KOPT-K1 (cell line): Measurements from ENCODE around the gene BAAT.
A peak's percentile ranks its signal among the peaks of the same experiment; 100 is the strongest.

Experiments used
- H3K27ac ChIP-seq: fragments of 200-600 bp; sonication (generic); 2 replicates; pipeline ENCODE4 v1.5.1; 2016; ENCODE audit warnings: antibody characterized with exemption, mild to moderate bottlenecking, low read depth, low read length; ENCODE audit not compliant: poor library complexity, severe bottlenecking
- H3K36me3 ChIP-seq: fragments of 200-600 bp; sonication (generic); 2 replicates; pipeline ENCODE4 v1.5.1; 2017; ENCODE audit warnings: antibody characterized with exemption, mild to moderate bottlenecking, low read length, moderate library complexity; ENCODE audit not compliant: insufficient read depth
- H3K9me3 ChIP-seq: fragments of 200-600 bp; sonication (generic); 2 replicates; pipeline ENCODE4 v1.5.1; 2017; ENCODE audit warnings: antibody characterized with exemption, low read length, mild to moderate bottlenecking; ENCODE audit not compliant: insufficient read depth, poor library complexity, severe bottlenecking

BAAT gene

GRCh38 chr9:101409079-101409477, 24.3 kb upstream of the BAAT start:
- Histone ChIP-seq H3K36me3 (peaks cover 59% of the 10 kb centered on the region), H3K9me3 (peaks cover 89% of the 10 kb centered on the region)

GRCh38 chr9:101408374-101409078, 23.7 kb upstream of the BAAT start:
- peaks cover 91% of the 10 kb centered on the region for H3K9me3 ChIP-seq
- no peak overlapping the region for H3K27ac ChIP-seq
- H3K36me3 ChIP-seq, result peaks cover 65% of the 10 kb centered on the region

More at GRCh38 chr9:101409079-101409477, 24.3 kb upstream of the BAAT start:
- H3K27ac ChIP-seq, result no peak overlapping the region

GRCh38 chr9:101403516-101404285, 18.9 kb upstream of the BAAT start:
- Histone ChIP-seq H3K27ac (no peak overlapping the region), H3K9me3 (peaks cover 64% of the 10 kb centered on the region), H3K36me3 (peaks cover 88% of the 10 kb centered on the region)

- Histone ChIP-seq H3K27ac (no peak overlapping the region), H3K36me3 (peaks cover 63% of the 10 kb centered on the region), H3K9me3 (peaks cover 34% of the 10 kb centered on the region)
These were observed 15.3 kb upstream of the BAAT start for GRCh38 chr9:101400120-101400519.

GRCh38 chr9:101399643-101399970, 14.8 kb upstream of the BAAT start:
- Histone ChIP-seq H3K27ac (peak overlapping the region; percentile 63), H3K36me3 (peaks cover 63% of the 10 kb centered on the region), H3K9me3 (peaks cover 34% of the 10 kb centered on the region)

GRCh38 chr9:101398930-101399642, 14.3 kb upstream of the BAAT start:
- Histone ChIP-seq H3K27ac (peak overlapping the region; percentile 63), H3K36me3 (peaks cover 63% of the 10 kb centered on the region), H3K9me3 (peaks cover 34% of the 10 kb centered on the region)

- Histone ChIP-seq H3K36me3 (peaks cover 59% of the 10 kb centered on the region), H3K27ac (peak within 1 kb of the TSS; percentile 74), H3K9me3 (peaks cover 34% of the 10 kb centered on the region)
These were observed 13.5 kb upstream of the BAAT start, which contains the start of the genes MRPL50 and ZNF189 for GRCh38 chr9:101398068-101398929. TSS of gene MRPL50 (minus strand) at chr9:101398618. CDS start at chr9:101398592, 26 bp downstream. TSS of gene ZNF189 (plus strand) at chr9:101398851. CDS start at chr9:101399157, 306 bp downstream.

GRCh38 chr9:101397746-101398067, 12.9 kb upstream of the BAAT start:
- Histone ChIP-seq H3K36me3 (peaks cover 53% of the 10 kb centered on the region), H3K9me3 (peaks cover 34% of the 10 kb centered on the region), H3K27ac (peak overlapping the region; percentile 74)

GRCh38 chr9:101394687-101395086, 9.9 kb upstream of the BAAT start:
- Histone ChIP-seq H3K36me3 (peaks cover 40% of the 10 kb centered on the region), H3K27ac (no peak overlapping the region), H3K9me3 (peaks cover 29% of the 10 kb centered on the region)

- Histone ChIP-seq H3K27ac (no peak overlapping the region), H3K36me3 (peaks cover 55% of the 10 kb centered on the region), H3K9me3 (peaks cover 29% of the 10 kb centered on the region)
These were observed 8.3 kb upstream of the BAAT start for GRCh38 chr9:101393135-101393534.

GRCh38 chr9:101388507-101388993, 3.7 kb upstream of the BAAT start:
- Histone ChIP-seq H3K36me3 (peaks cover 47% of the 10 kb centered on the region), H3K27ac (no peak overlapping the region), H3K9me3 (peaks cover 19% of the 10 kb centered on the region)

GRCh38 chr9:101387871-101388506, 3.2 kb upstream of the BAAT start:
- Histone ChIP-seq H3K27ac (no peak overlapping the region), H3K36me3 (peaks cover 47% of the 10 kb centered on the region), H3K9me3 (peaks cover 13% of the 10 kb centered on the region)

GRCh38 chr9:101383361-101383760, 1.4 kb downstream of the BAAT start:
- Histone ChIP-seq H3K36me3 (peaks cover 19% of the 10 kb centered on the region), H3K27ac (no peak overlapping the region), H3K9me3 (peaks cover 10% of the 10 kb centered on the region)

GRCh38 chr9:101381833-101382342, 2.9 kb downstream of the BAAT start:
- Histone ChIP-seq H3K27ac (no peak overlapping the region), H3K9me3 (peaks cover 10% of the 10 kb centered on the region)

More at GRCh38 chr9:101381833-101382342, 2.9 kb downstream of the BAAT start:
- H3K36me3 ChIP-seq, result peaks cover 4% of the 10 kb centered on the region
